SK-N-SH (cell line): Measurements from ENCODE around the gene TRRAP. TPM values are rescaled to one million over a fixed set of nuclear protein-coding genes. Genes with fewer than 3 reads are reported as not detected.

ENCODE experiments used
- CTCF ChIA-PET: fragments of 300-600, 350-600 bp; formaldehyde crosslinking; extraction: SDS; loops from one replicate; lab custom pipeline; 2021; lab: Yijun Ruan, JAX
- POLR2A ChIA-PET: fragments of 350-600 bp; sonication (Branson Sonifier 250); formaldehyde crosslinking; extraction: SDS; loops from one replicate; lab custom pipeline; 2020; ENCODE audit warnings: antibody characterized with exemption, inconsistent platforms; lab: Yijun Ruan, JAX
- DNase-seq: peaks from one replicate; pipeline ENCODE4 v3.0.0; 2012
- H2AFZ ChIP-seq: fragments of 200-600 bp; sonication (generic); 2 replicates; pipeline ENCODE4 v1.8.1; 2016; ENCODE audit warnings: antibody characterized with exemption, mild to moderate bottlenecking, low read depth
- H3F3A ChIP-seq: fragments of 200-600 bp; sonication (generic); replicated peaks from 2 replicates; pipeline ENCODE3; 2016; ENCODE audit warnings: antibody characterized with exemption, mild to moderate bottlenecking; ENCODE audit not compliant: insufficient read depth
- H3K27ac ChIP-seq, 2 experiments: fragments of 200-500 bp in 1 of 2; fragments of 200-600 bp in 1 of 2; sonication (Bioruptor generic) in 1 of 2; sonication (generic), shearing (Covaris generic) in 1 of 2; 2 replicates each; pipeline versions ENCODE4 v1.5.1 to v1.6.1; 2014 to 2016; ENCODE audit warnings: low read depth in 2 of 2, inconsistent platforms in 1 of 2, low read length in 1 of 2, mild to moderate bottlenecking in 1 of 2, mixed read lengths in 1 of 2
- H3K27me3 ChIP-seq: fragments of 200-600 bp; sonication (generic), shearing (Covaris generic); 2 replicates; pipeline ENCODE4 v1.6.1; 2016; ENCODE audit warnings: mixed run types; ENCODE audit not compliant: insufficient read depth
- H3K36me3 ChIP-seq, 2 experiments: fragments of 200-500 bp in 1 of 2; fragments of 200-600 bp in 1 of 2; sonication (Bioruptor generic) in 1 of 2; sonication (generic) in 1 of 2; replicated peaks in 1 of 2; 2 replicates each; pipeline versions ENCODE3 to v1.5.1; 2014 to 2016; ENCODE audit warnings: low read length in 1 of 2, mild to moderate bottlenecking in 1 of 2; ENCODE audit not compliant: insufficient read depth in 2 of 2, control insufficient read depth in 1 of 2
- H3K4me1 ChIP-seq, 2 experiments: fragments of 200-500 bp in 1 of 2; fragments of 200-600 bp in 1 of 2; sonication (Bioruptor generic) in 1 of 2; sonication (generic), shearing (Covaris generic) in 1 of 2; 2 replicates each; pipeline versions ENCODE4 v1.5.1 to v1.6.1; 2014 to 2016; ENCODE audit warnings: low read depth in 1 of 2, low read length in 1 of 2, mixed run types in 1 of 2; ENCODE audit not compliant: insufficient read depth in 2 of 2, control insufficient read depth in 1 of 2
- H3K4me2 ChIP-seq: fragments of 200-600 bp; sonication (generic), shearing (Covaris generic); 2 replicates; pipeline ENCODE4 v1.6.1; 2017; ENCODE audit warnings: mixed run types
- H3K4me3 ChIP-seq, 2 experiments: fragments of 200-500 bp in 1 of 2; fragments of 200-600 bp in 1 of 2; sonication (Bioruptor generic) in 1 of 2; sonication (generic), shearing (Covaris generic) in 1 of 2; 2 replicates each; pipeline versions ENCODE4 v1.5.1 to v1.8.1; 2014 to 2016; ENCODE audit warnings: low read depth in 2 of 2, inconsistent platforms in 1 of 2, low read length in 1 of 2, mild to moderate bottlenecking in 1 of 2, mixed read lengths in 1 of 2, moderate library complexity in 1 of 2
- H3K79me2 ChIP-seq: fragments of 200-600 bp; sonication (generic); 2 replicates; pipeline ENCODE4 v1.8.1; 2017; ENCODE audit warnings: mild to moderate bottlenecking; ENCODE audit not compliant: insufficient read depth
- H3K9ac ChIP-seq: fragments of 200-600 bp; sonication (generic); 2 replicates; pipeline ENCODE4 v1.6.1; 2017; ENCODE audit warnings: mixed run types
- H3K9me2 ChIP-seq: fragments of 200-600 bp; sonication (generic); 2 replicates; pipeline ENCODE4 v1.6.1; 2017; ENCODE audit warnings: mixed run types
- H3K9me3 ChIP-seq: fragments of 200-600 bp; sonication (generic); 2 replicates; pipeline ENCODE4 v1.6.1; 2017; ENCODE audit warnings: mixed run types, mild to moderate bottlenecking, moderate library complexity
- H4K20me1 ChIP-seq: fragments of 200-600 bp; sonication (generic); 2 replicates; pipeline ENCODE4 v1.6.1; 2017; ENCODE audit warnings: mild to moderate bottlenecking, mixed run types; ENCODE audit not compliant: insufficient read depth
- CHD2 ChIP-seq: fragments of 150-350 bp; IDR thresholded peaks from 2 replicates; pipeline ENCODE4 v1.6.1; 2018; ENCODE audit warnings: low read length; ENCODE audit not compliant: partially characterized antibody
- FOSL2 ChIP-seq: IDR thresholded peaks from 2 replicates; pipeline ENCODE4 v1.4.0; 2012; ENCODE audit warnings: low read depth, mild to moderate bottlenecking, moderate library complexity, borderline replicate concordance
- JUND ChIP-seq: IDR thresholded peaks from 2 replicates; pipeline ENCODE4 v1.4.0; 2012
- MXI1 ChIP-seq: IDR thresholded peaks from 2 replicates; pipeline ENCODE4 v1.6.1; 2012; ENCODE audit warnings: mild to moderate bottlenecking, low read depth, low read length, improper control_type of control experiment
- NFIC ChIP-seq: IDR thresholded peaks from 2 replicates; pipeline ENCODE4 v1.4.0; 2012; ENCODE audit warnings: borderline replicate concordance
- POLR2AphosphoS5 ChIP-seq: IDR thresholded peaks from 2 replicates; pipeline ENCODE4 v1.6.1; 2012; ENCODE audit warnings: low read depth, low read length
- TEAD4 ChIP-seq: IDR thresholded peaks from 2 replicates; pipeline ENCODE4 v1.4.0; 2012; ENCODE audit warnings: mild to moderate bottlenecking, borderline replicate concordance; ENCODE audit not compliant: insufficient read depth
- YY1 ChIP-seq: IDR thresholded peaks from 2 replicates; pipeline ENCODE4 v1.4.0; 2012; ENCODE audit warnings: low read depth, mild to moderate bottlenecking
- WGBS: methylation state at CpG from one replicate; pipeline ENCODE4 v1.1.6; 2017; ENCODE audit warnings: low lambda C conversion rate; 5-methylcytosine and 5-hydroxymethylcytosine counted together
- polyA plus RNA-seq, 3 experiments: library from polyadenylated mRNA; depleted of rRNA; stranded (reverse); fragments of >200 nt; gene quantifications; 2 replicates each; pipeline ENCODE4 v1.2.3, GENCODE V29; 2012
- TF ChIP-seq, protein P1 (sequence below): fragments of 150-350 bp; IDR thresholded peaks from 2 replicates; pipeline ENCODE4 v1.6.1; 2017; ENCODE audit warnings: antibody characterized with exemption, low read length, low read depth, borderline replicate concordance
- TF ChIP-seq, protein P2 (sequence below): IDR thresholded peaks from 2 replicates; pipeline ENCODE4; 2012
- TF ChIP-seq, protein P3 (sequence below): IDR thresholded peaks from 2 replicates; pipeline ENCODE4 v1.4.0; 2012; ENCODE audit warnings: low read depth

The TRRAP gene
- polyA plus RNA-seq, 1 of the 3 experiments (the other 2 are of a cell fraction), result 24.9 TPM

DNA sequence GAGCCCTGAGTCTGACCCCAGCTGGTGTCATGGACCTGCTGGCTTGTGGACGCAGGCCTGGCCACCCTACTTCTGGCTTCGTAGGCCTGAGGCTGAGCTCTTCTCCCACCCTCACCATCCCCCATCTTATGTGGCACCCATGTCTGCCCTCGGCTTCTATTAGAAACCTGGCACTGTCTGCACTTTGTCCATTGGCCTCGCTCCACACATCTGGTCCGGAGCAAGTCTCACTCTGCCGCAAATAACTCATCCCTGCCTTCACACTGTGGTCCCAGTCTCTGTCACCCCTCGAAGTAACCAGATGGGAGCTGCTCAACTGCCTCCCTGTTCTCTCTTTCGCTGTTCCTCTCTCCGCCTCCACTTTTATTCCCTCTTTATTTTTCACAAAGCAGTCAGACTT is 78.6 kb downstream of the TRRAP start:
- no peak for TF ChIP-seq TEAD4
- no peak for TF ChIP-seq NFIC
- no peak for TF ChIP-seq FOSL2
- TF ChIP-seq, protein P1, sequence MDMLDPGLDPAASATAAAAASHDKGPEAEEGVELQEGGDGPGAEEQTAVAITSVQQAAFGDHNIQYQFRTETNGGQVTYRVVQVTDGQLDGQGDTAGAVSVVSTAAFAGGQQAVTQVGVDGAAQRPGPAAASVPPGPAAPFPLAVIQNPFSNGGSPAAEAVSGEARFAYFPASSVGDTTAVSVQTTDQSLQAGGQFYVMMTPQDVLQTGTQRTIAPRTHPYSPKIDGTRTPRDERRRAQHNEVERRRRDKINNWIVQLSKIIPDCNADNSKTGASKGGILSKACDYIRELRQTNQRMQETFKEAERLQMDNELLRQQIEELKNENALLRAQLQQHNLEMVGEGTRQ, result no peak
- TF ChIP-seq POLR2AphosphoS5, result no peak
- no peak for TF ChIP-seq YY1
- no peak for TF ChIP-seq JUND
- TF ChIP-seq MXI1, result no peak
- TF ChIP-seq, protein P2, sequence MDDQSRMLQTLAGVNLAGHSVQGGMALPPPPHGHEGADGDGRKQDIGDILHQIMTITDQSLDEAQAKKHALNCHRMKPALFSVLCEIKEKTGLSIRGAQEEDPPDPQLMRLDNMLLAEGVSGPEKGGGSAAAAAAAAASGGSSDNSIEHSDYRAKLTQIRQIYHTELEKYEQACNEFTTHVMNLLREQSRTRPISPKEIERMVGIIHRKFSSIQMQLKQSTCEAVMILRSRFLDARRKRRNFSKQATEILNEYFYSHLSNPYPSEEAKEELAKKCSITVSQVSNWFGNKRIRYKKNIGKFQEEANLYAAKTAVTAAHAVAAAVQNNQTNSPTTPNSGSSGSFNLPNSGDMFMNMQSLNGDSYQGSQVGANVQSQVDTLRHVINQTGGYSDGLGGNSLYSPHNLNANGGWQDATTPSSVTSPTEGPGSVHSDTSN, result no peak
- no peak for TF ChIP-seq CHD2
- Histone ChIP-seq H3K36me3 (peaks cover 74 to 86% of the 10 kb centered on the region in 2 experiments), H3F3A (no peaks in the 10 kb centered on the region), H3K27ac (no peak overlapping the region; a peak in 1 of 4 replicates), H3K4me2 (no peak overlapping the region), H3K27me3 (no peaks in the 10 kb centered on the region), H3K9me2 (no peaks in the 10 kb centered on the region), H3K4me1 (peaks cover 0 to 9% of the 10 kb centered on the region in 2 experiments; a peak in 1 of 4 replicates), H3K79me2 (no peaks in the 10 kb centered on the region; the same call in 1 of the 2 replicates), H3K4me3 (no peak overlapping the region), H3K9me3 (no peaks in the 10 kb centered on the region), H2AFZ (no peak overlapping the region), H4K20me1 (no peaks in the 10 kb centered on the region), H3K9ac (no peak overlapping the region)
- 92% methylated on average over 9 of the region's 9 CpGs for WGBS
- CTCF ChIA-PET, result interaction anchor here (1.4 kb wide), 1 partner anchor 10 kb away, joined by 5 read pairs; no protein-coding TSS in a partner anchor
- no peak for DNase-seq
- POLR2A ChIA-PET, result interaction anchor here (0.6 kb wide), 1 partner anchor 54 kb away, joined by 3 read pairs; no protein-coding TSS in a partner anchor

DNA sequence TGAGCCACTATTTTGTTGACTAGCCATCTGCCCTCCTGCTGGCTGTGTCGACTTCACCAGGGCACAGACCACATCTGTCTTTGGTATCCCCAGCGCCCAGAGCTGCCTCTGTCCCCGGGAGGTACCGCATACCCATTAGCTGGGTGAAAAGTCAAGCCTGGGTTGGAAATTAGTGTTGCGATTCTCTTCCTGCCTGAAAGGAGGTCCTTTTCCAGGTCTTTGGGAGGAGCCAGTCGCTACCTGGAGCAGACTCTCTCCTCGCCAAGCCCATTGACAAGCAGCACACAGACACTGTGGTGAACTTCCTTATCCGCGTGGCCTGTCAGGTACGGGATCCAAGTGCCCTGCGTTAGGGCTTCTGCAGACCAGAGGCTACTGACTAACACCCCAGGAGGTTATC is 79.4 kb downstream of the TRRAP start:
- Histone ChIP-seq H3K4me1 (peaks cover 0 to 9% of the 10 kb centered on the region in 2 experiments; a peak in 1 of 4 replicates), H3K27me3 (no peaks in the 10 kb centered on the region), H2AFZ (no peak overlapping the region), H3K27ac (no peak overlapping the region; a peak in 1 of 4 replicates), H3F3A (no peaks in the 10 kb centered on the region), H3K9ac (no peak overlapping the region), H3K9me3 (no peaks in the 10 kb centered on the region), H3K36me3 (peaks cover 74 to 86% of the 10 kb centered on the region in 2 experiments), H3K4me2 (no peak overlapping the region), H3K79me2 (no peaks in the 10 kb centered on the region; the same call in 1 of the 2 replicates), H3K9me2 (no peaks in the 10 kb centered on the region), H4K20me1 (no peaks in the 10 kb centered on the region)
- POLR2A ChIA-PET, result no interaction called here
- no peak for DNase-seq
- CTCF ChIA-PET, result interaction anchor here (1.4 kb wide), 1 partner anchor 11 kb away, joined by 5 read pairs; no protein-coding TSS in a partner anchor
- 95% methylated on average over 11 of the region's 11 CpGs for WGBS
- TF ChIP-seq, protein P3, sequence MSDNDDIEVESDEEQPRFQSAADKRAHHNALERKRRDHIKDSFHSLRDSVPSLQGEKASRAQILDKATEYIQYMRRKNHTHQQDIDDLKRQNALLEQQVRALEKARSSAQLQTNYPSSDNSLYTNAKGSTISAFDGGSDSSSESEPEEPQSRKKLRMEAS, result no peak
- TF ChIP-seq JUND, result no peak
- no peak for TF ChIP-seq MXI1
- TF ChIP-seq, all 33 proteins: peak for 0
- H3K4me3 ChIP-seq, result no peak overlapping the region
